Esophagus muscularis mucosa (tissue), 4 donors: ENCODE data around the gene CABLES1. TPM values are rescaled to one million over a fixed set of nuclear protein-coding genes. Genes with fewer than 3 reads are reported as not detected.

Experiments used
- DNase-seq: peaks from one replicate; pipeline ENCODE4 v3.0.0-alpha.2; 2017; ENCODE audit errors: extremely low spot score
- H3K27ac ChIP-seq, 4 donors: fragments of 200-600 bp; sonication (generic); replicated peaks in 1 of 4; 1 replicate in 3 of 4; 2 replicates in 1 of 4; pipeline ENCODE4 v1.5.1; 2016 to 2019; ENCODE audit warnings: mild to moderate bottlenecking in 1 of 4
- H3K27me3 ChIP-seq, 4 donors: fragments of 200-600 bp; sonication (generic); one replicate each; pipeline versions ENCODE4 v1.5.1 to v1.6.0; 2016 to 2019
- H3K36me3 ChIP-seq, 4 donors: fragments of 200-600 bp; sonication (generic); one replicate each; pipeline ENCODE4 v1.5.1; 2016 to 2019
- H3K4me1 ChIP-seq, 4 donors: fragments of 200-600 bp; sonication (generic); one replicate each; pipeline ENCODE4 v1.5.1; 2016 to 2019
- H3K4me3 ChIP-seq, 4 donors: fragments of 200-600 bp; sonication (generic); 1 replicate in 2 of 4; 2 replicates in 2 of 4; pipeline ENCODE4 v1.5.1; 2016 to 2019; ENCODE audit warnings: mild to moderate bottlenecking in 4 of 4, moderate library complexity in 1 of 4
- H3K9me3 ChIP-seq, 4 donors: fragments of 200-600 bp; sonication (generic); 1 replicate in 3 of 4; 2 replicates in 1 of 4; pipeline ENCODE4 v1.5.1; 2016 to 2019
- CTCF ChIP-seq, 3 experiments: fragments of 200-600 bp in 2 of 3; fragments of 450-650 bp in 1 of 3; sonication (generic) in 2 of 3; IDR thresholded peaks; one replicate each; pipeline ENCODE4 v1.5.1; 2017 to 2019; ENCODE audit warnings: antibody characterized with exemption in 3 of 3, mild to moderate bottlenecking in 2 of 3, moderate library complexity in 1 of 3
- EP300 ChIP-seq: sonication (generic); formaldehyde crosslinking; IDR thresholded peaks from one replicate; pipeline ENCODE4 v1.6.1; 2017; ENCODE audit warnings: antibody characterized with exemption
- POLR2A ChIP-seq: fragments of 450-650 bp; IDR thresholded peaks from one replicate; pipeline ENCODE4 v1.6.1; 2017; ENCODE audit warnings: antibody characterized with exemption, moderate library complexity, mild to moderate bottlenecking, low read depth
- POLR2AphosphoS5 ChIP-seq, 2 donors: sonication (generic); formaldehyde crosslinking; IDR thresholded peaks; one replicate each; pipeline ENCODE4 v1.6.1; 2017; ENCODE audit warnings: antibody characterized with exemption in 2 of 2
- WGBS: methylation state at CpG from one replicate; pipeline ENCODE4 v1.1.5; 2018; 5-methylcytosine and 5-hydroxymethylcytosine counted together
- intact Hi-C: fragments of 100-400 bp; cut with DNase I; formaldehyde crosslinking; loops from one replicate; pipeline ENCODE4 v1.15.1; 2023
- total RNA-seq, 4 donors: library from RNA; depleted of rRNA; stranded (reverse); fragments of >200 nt; gene quantifications; one replicate each; pipeline versions ENCODE4 v1.1.0 to v1.2.1, GENCODE V29; 2016

The CABLES1 gene
- total RNA-seq, 4 donors from 2014 or later, result 3.8 to 8.3 (median 6.4) TPM

GRCh38 chr18:23172591-23173380 lies 37.5 kb downstream of the CABLES1 start:
- DNase-seq, result no peak
- H3K27me3 ChIP-seq, result no peaks in the 10 kb centered on the region
- WGBS, result 90% methylated on average over 14 of the region's 14 CpGs
- intact Hi-C loops, result no loop called here
- peaks cover 0 to 1% (median 0%) of the 10 kb centered on the region in 4 donors for H3K4me1 ChIP-seq
- no peaks in the 10 kb centered on the region for H3K36me3 ChIP-seq
- H3K4me3 ChIP-seq, result no peak overlapping the region
- no peak for TF ChIP-seq POLR2AphosphoS5 (IDR thresholded peaks at IDR 0.05)
- TF ChIP-seq CTCF (IDR thresholded peaks at IDR 0.05), result no peak
- TF ChIP-seq POLR2A, result no peak
- H3K27ac ChIP-seq, result no peak overlapping the region
- H3K9me3 ChIP-seq, result no peaks in the 10 kb centered on the region

- H3K27ac ChIP-seq, result no peak overlapping the region
- intact Hi-C loops, result no loop called here
- H3K4me3 ChIP-seq, result no peak overlapping the region
- no peak for DNase-seq
- H3K4me1 ChIP-seq, result peaks cover 0 to 5% (median 0%) of the 10 kb centered on the region in 4 donors
- TF ChIP-seq CTCF (IDR thresholded peaks at IDR 0.05) (no peak), POLR2AphosphoS5 (IDR thresholded peaks at IDR 0.05) (no peak), POLR2A (no peak), EP300 (no peak)
- no peaks in the 10 kb centered on the region for H3K9me3 ChIP-seq
- WGBS, result 83% methylated on average over 7 of the region's 7 CpGs
- H3K36me3 ChIP-seq, result no peaks in the 10 kb centered on the region
- H3K27me3 ChIP-seq, result no peaks in the 10 kb centered on the region
These were observed 38.6 kb downstream of the CABLES1 start for GRCh38 chr18:23173912-23174311.

- Histone ChIP-seq H3K9me3 (no peaks in the 10 kb centered on the region), H3K4me1 (peaks cover 0 to 5% (median 0%) of the 10 kb centered on the region in 4 donors), H3K4me3 (no peak overlapping the region), H3K36me3 (no peaks in the 10 kb centered on the region), H3K27me3 (no peaks in the 10 kb centered on the region), H3K27ac (no peak overlapping the region)
- DNase-seq, result no peak
- WGBS, result 87% methylated on average over 15 of the region's 17 CpGs
- intact Hi-C loops, result no loop called here
- TF ChIP-seq EP300 (no peak), POLR2A (no peak), POLR2AphosphoS5 (IDR thresholded peaks at IDR 0.05) (no peak), CTCF (IDR thresholded peaks at IDR 0.05) (no peak)
These were observed 41.6 kb downstream of the CABLES1 start for GRCh38 chr18:23176701-23177432.

- H3K27ac ChIP-seq, result no peak overlapping the region
- intact Hi-C loops, result no loop called here
- WGBS, result 91% methylated on average over 13 of the region's 13 CpGs
- TF ChIP-seq POLR2A (no peak), CTCF (IDR thresholded peaks at IDR 0.05) (no peak), EP300 (no peak), POLR2AphosphoS5 (IDR thresholded peaks at IDR 0.05) (no peak)
- DNase-seq, result no peak
- peaks cover 0 to 5% (median 0%) of the 10 kb centered on the region in 4 donors for H3K4me1 ChIP-seq
- H3K9me3 ChIP-seq, result no peaks in the 10 kb centered on the region
- no peaks in the 10 kb centered on the region for H3K36me3 ChIP-seq
- no peaks in the 10 kb centered on the region for H3K27me3 ChIP-seq
- H3K4me3 ChIP-seq, result no peak overlapping the region
These were observed 42.3 kb downstream of the CABLES1 start for GRCh38 chr18:23177433-23178072.
